Stimulated activated naive CD4-positive, alpha-beta T cell treated with Interleukin-2 at 50 U/mL for 16 hours (primary cell): ENCODE measurements around the gene FOXD4.
A peak's percentile ranks its signal among the peaks of the same experiment; 100 is the strongest.
"Not testable (repeated sequence)": the region's sequence is repeated elsewhere in the genome, so short reads cannot be mapped to it uniquely, and the experiment has no call there.

Source experiments
- DNase-seq: peaks from one replicate; lab custom pipeline; 2025; lab: John Stamatoyannopoulos, UW

The FOXD4 gene

DNA sequence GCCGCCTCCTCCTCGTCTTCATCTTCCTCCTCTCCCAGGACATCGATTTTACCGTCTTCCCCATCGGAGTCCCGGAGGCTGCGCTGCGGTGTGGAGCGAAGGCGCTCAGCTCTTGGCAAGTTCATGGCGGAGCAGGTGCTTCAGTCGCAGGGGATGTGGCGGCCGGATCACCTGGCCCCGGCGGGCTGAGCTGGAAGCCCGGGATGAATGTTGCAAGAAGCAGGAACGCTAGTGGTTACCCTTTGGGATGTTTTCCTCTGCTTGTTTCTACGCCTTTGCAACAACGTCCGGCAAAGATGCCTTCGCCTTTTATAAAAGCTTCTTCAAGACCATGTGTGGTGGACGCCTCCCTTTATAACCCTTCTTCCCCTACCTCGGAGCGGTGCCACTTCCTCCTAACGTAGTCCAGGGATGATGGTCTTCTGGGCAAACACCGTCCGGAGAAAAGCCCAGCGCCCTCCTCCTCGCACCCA is at the start of gene FOXD4:
Gene FOXD4 (minus strand): TSS at position 423 of the 473 bp plus-strand sequence. CDS start 298 bp downstream, at position 125.
- DNase-seq: not testable (repeated sequence)

DNA sequence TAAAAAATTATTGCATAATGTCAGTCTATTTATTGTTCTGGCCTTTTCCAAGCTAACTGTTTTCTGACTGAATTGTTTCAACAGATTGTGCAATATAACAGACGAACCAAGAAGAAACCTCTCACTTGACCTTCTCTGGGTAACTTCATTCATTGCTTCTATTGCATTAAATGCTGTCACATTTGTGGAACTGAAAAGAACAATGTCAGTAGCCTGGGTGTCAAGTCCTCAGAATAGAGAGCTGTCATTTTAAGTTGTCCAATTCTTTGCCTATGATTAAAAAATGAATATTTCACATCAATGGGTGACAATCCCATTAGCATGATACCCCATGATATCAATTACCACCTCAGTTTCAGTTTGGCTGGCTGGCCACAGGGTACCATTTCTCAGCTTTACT is 41.7 kb upstream of the FOXD4 start:
- not testable (repeated sequence) for DNase-seq

DNA sequence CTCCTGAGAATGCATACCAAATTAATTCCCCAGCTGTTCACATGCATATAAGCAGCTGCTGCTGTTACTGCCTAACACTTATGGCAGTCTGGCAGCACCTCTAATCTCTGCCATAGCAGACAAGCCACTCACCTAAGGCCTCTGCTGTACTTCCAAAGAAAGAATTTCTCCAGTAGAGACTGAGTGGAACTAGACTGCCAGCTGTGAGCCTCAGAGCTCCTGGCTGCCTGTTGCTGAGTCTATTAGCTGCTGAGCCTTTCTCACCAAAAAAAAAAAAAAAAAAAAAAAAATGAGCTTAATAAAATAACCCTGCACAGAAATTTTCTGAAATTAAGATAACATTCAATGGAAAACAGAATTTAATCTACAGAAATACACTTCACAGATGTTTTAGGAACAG is 33.0 kb upstream of the FOXD4 start:
- not testable (repeated sequence) for DNase-seq

DNA sequence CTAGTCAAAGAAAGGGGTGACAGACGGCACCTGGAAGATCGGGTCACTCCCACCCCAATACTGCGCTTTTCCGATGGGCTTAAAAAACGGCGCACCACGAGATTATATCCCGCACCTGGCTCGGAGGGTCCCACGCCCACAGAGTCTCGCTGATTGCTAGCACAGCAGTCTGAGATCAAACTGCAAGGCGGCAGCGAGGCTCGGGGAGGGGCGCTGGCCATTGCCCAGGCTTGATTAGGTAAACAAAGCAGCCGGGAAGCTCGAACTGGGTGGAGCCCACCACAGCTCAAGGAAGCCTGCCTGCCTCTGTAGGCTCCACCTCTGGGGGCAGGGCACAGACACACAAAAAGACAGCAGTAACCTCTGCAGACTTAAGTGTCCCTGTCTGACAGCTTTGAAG is 21.7 kb upstream of the FOXD4 start:
- not testable (repeated sequence) for DNase-seq

DNA sequence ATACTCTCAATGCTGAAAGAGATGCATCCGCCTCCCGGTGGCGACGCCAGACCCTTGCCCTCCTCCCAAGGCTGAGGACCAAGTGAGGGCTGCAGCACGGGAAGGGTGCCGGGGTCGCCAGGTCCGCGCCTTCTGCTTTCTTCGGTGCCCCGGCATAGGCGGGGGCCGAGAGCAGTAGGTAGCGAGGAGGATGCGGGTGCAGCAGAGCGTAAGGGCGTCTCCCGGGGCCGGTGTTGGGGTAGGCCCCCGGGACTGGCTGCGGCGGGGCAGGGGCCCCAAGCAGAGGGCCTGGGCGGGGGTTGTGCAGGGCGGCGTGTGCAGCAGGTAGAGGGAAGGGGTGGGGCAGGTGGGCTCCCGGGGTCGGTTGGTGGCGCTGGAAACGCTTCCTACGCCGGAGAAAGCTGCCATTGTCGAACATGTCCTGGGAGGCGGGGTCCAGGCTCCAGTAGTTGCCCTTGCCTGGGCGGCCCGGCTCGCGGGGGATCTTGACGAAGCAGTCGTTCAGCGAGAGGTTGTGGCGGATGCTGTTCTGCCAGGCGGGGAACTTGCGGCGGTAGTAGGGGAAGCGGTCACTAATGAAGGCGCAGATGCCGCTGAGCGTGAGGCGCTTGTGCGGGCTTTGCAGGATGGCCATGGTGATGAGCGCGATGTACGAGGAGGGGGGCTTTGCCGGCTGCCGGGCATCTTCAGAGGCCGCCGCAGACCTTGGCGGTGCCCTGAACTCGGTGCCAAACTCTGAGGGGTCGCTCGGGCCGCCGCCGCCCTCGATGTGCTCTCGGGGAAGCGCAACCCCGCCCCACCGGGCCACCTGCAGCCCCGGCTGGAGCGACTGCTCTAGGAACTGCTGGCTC is 848 bp downstream of the FOXD4 start:
- DNase-seq: not testable (repeated sequence)

DNA sequence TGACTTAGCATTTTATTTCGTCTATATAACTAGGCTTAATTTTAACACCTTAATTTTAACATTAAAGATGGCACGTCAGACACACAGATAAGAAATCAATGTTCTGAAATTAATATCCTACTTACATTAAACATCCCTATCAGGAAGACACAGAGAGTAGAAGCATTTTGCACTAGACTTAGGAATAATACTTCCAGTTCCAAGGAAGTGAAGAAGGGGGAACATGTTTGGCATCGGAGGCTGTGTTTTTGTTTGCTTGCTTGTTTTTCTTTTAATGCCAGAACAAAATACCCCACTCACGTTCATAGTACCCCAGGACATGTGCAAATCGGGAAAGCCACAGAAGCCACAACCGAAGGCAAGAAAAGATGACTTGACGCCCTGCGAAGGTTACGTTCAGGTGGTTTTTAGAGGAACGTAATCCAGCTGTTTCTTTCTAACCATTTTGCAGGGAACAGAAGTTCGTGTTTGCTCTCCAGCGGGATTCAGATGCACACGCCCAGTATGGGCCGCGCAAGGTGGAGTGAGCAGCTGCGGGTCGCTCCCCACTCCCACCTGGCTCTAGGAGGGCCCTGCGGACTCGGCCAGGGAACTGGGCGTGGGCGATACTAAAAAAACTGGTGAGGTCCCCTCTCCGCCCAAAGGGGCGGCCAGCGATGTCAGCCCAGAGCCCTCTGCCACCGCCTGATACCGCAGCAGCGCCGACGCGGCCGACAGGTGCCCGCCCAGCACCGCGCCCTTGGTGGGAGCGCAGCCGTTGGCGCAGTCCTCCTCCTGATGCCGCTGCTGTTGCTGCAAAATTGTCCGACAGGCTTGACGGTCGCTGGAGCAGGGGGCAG is 1.8 kb downstream of the FOXD4 start:
- not testable (repeated sequence) for DNase-seq

DNA sequence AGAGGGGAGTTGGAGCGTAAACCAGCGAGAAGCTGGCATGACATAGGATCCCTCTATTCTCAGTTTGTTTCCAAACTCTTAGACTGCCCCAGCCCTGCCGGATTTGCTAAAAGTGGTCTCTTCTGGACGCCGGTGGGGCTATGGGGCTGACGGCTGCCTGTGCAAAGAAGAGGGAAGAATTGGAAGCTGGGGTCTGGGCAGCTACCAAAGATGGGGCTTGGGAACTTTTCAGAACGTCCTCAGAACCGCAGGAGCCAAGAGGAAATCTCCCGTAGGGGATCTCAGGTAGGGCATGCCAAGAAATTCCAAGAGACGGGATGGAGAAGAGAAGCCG is 3.1 kb downstream of the FOXD4 start:
- not testable (repeated sequence) for DNase-seq

DNA sequence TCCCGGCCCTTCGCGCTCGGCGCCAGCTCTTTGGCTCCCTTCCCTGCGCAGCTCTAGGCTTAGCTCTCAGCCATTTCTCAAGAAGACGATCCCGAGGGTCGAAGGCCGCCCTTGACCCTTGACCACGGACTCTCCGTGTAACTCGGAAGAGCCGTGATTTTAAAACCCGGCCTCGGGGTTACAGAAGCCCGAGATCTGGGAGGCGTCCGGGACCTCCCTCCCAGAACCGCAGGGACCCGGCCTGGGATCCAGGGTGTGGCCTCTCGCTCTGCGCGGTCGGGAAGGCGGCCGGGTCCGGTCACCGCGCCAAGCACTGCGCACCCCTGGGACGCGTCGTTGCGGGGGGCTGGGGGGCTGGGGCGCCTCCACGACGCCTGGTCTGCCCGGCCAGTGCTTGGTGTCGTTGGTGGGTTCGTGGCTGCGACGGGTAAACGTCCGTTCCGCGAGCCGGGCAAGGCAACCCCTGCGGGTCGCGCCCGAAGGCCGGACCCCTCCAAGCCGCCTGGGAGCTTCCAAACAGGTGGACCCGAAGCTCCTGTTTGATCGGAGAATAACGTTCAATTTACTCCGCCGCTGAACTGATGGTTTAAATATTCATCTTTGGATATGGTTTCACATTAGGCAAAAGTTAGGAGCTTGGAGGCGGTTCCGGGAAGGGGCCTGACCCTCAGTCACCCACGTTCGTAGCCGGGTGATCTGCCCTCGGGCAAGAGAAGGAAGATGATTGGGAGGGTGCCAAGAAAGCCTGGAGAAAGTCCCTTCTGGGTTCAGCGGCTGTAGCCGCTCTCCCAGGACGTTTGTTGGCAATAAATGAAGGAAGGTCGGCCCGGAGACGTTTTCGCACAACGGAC is 3.7 kb downstream of the FOXD4 start:
- DNase-seq: not testable (repeated sequence)

DNA sequence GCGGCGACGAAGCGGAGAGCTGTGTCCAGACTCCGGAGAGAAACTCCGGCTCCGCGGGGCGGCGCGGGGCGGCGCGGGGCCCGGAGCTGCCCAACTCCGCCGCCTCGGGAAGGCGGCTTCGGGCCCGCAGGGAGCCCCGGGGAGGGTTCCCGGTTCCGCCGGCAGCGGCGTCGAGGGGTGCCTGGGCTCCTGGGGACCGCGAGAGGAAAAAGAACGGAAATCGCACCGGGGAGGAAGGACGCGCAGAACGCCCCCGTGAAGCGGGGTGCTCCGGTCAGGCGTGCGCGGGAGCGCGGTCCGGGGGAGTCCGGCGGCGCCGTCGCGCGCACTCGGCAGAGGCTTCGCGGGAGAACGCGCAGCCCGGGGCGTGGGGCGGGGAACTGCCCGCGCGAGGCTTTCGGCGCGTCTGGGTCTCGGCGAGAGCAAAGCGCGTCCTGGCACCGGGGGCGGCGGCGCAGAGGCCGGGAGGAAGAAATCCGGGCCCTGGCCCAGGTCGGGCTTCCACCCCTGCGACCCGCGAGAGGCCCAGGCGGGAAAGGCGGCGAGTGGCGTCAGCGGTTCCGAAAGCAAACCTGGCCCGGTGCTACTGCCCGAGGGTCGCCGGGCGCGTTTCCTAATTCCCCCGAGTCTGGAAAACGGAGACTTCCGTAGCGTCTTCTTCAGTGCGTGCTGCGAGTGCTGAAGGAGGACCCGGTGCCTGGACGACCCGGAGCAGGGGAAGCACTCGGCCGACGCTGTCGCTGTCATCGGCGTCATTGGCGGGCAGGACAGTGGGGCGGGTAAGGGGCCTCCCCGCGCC is 4.5 kb downstream of the FOXD4 start:
- DNase-seq: peak; percentile 14

DNA sequence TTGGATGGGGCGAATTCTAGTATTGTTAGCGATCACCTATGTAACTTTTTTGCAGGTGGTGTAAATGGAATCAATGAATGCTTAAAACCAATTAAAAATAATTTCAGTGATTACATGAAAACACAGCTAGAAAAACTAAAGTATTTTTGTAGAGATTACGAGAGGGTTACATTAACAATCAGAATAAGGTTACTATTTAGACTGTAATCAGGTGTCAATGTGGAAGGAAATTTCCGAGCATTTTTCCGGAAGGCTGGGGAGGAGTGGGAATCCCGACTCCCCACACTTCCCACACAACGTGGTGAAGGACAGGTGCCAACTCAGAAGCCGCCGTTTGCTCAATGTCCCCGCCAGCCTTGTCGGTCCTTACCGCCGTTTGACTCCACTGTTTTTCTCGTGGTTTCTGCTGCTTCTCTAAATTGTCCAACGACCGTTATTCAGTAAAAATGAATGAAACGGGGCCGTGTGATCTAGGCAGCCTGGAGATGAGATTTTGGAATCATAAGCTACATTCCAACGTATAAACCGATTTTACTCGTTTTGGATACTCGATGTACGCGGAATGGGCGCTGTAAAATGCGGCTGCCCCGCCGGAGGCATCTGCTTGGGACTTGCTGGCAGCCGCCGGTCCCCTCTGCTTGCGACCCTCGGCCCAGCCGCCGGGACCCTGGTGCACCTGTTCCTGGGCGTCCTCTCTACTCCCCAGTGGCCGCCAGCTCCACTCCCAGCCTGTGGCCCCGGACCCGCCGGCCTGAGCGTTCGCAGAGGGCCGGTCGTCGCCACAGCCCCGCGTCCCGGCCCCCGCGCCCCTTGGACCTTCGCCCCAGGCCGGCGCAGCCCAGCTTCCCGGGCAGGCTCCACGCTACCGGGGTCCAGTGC is 5.4 kb downstream of the FOXD4 start:
- not testable (repeated sequence) for DNase-seq

DNA sequence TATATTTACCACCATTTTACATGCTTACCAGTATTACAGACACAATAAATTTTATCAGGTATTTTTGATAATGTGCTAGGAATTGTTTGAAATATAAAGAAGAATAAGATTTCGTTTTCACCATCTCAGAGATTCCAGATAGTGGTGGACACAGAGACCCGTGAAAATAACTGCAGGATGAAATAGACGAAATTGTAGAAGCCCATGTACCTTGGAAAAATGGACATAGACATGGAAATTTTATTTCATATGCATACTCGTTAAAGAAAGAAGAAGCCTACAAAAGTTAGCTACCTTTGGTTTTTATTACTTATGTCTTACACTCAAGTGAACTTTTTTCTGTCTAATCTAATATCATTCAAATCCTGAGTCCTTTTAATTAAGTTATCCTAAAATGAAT is 7.5 kb downstream of the FOXD4 start:
- not testable (repeated sequence) for DNase-seq

DNA sequence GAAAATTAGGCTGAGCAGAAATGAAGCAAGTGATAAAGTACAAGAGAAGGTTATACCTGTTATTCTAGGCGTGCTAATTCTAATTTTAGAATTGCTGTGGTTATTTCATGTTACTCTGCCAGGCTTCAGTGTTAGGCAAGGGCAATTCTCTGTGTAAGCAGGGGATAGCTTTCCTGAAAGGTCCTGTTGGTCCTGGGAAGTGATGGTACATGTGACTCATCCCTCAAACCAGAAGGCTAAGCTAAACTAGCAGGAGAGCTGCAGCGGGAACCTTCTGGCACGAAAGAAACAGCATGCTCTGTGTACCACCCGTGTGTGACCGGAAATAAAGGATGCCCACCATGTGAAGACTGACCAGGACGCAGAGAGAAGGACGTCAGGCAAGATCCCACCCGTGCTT is 8.7 kb downstream of the FOXD4 start:
- DNase-seq: not testable (repeated sequence)

DNA sequence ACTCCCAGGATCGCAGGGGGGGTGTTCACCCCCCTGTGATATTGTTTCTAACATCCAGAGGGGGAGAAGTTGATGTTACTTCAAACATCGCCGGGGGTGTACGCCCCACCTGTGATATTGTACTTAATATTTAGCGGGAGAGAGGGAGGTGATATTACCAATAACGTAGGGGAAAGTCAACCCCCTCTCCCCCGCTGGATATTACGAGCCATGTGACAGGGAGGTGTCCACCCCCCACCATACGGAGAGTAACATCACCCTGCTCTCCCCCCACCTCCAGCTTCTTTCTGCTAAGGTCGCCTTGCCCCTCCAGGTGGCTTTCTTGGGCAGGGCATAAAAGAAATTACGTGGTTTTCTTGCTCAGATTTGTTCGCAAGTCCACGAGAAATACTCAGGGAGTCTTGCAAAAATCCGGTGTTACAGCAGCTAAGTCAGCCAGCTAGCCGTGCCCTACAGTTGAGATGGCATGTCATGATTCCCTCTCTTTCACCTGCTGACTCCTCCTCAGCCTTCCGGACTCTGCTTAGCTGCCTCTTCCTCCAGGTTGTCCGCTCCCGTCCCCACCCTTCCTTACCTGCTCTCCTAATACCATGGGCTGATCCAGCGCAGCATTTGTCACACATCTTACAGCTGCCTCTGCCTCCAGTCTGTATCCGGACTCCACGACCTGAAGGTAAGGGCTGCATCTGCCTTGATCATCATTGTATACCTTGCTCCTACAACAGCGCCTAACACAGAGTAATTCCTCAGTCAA is 9.3 kb downstream of the FOXD4 start:
- not testable (repeated sequence) for DNase-seq

DNA sequence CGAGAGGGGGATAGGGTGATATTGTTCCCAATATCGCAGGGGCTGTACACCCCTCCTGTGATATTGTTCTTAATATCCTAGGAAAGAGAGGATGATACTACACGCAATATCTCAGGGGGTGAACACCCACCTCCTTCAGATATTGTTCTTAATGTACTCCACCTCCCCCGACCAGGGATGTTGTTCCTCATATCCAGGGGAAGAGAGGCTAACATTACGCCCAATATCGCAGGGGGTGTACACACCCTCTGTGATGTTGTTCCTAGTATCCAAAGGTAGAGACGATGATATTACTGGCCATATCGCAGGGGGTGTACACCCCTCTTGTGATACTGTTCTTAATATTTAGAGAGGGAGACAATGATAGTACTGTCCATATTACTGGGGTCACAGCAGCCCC is 12.2 kb downstream of the FOXD4 start:
- not testable (repeated sequence) for DNase-seq

DNA sequence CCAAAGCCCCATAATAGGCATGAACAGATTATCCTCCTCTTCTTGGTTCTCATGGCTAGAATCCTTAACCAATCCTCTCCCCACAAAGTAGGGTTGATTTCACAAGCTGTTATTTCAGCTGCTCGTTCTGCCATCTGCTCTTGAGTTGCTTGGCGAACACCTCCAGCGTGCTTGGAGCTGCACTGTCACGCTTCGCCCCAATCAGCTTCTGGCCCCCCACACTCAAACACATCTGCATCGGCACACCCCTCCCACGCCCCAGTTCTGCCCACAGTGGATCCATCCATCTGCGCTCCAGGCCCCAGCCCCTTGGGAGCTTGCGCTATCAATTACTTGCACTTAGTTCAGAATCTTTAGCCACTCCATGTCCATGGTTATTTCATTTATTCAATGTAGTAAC is 17.8 kb downstream of the FOXD4 start:
- DNase-seq: not testable (repeated sequence)

DNA sequence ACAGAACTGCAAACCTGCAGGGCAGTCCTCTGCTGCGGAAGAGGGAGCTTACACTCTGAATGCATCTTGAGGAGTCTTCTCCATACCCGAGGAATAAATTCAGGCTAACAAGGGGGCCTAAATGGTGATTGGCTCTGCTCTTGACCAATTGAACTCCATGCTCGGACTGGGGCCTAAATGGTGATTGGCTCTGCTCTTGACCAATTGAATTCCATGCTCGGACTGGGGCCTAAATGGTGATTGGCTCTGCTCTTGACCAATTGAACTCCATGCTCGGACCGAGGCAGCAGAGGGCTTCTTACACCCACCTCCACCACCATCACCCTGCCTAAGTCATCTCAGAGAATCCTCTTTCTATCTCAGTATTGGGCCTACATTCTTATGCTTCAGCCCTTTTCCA is 18.4 kb downstream of the FOXD4 start:
- not testable (repeated sequence) for DNase-seq

DNA sequence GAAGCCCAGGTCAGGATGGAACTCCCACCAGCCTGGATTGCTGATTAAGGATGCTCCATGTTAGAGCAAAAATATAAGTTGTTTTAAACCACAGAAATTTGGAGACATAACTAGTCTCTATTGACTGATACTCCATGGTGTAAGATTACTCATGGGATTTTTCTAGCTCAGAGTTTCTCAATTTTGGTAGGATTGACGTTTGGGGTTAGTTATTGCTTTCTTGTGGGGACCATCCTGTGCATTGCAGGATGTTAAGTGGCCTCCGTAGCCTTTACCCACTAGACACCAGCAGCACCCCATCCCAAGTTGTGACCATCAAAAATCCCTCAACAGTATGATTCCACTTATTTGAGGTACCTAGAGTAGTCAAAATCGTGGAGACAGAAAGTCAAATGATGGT is 19.4 kb downstream of the FOXD4 start:
- not testable (repeated sequence) for DNase-seq

DNA sequence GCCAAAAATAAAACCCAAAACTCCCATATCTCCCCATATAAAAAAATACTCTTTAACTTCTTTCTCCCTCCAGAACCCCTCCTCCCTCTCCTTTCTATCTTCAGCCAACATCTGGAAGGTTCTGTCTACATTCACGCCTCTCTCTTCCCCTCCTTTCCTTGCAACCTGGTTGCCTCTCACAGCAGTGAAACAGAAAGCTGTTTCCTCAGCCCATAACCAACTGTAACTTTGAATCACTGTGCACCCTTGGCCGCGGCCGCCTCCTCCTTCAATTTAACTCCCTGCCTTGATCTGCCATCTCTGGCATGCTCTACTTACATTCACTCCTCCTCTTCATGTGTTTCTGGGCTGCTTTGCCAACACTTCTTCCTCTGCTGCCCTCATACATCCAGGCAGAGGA is 23.2 kb downstream of the FOXD4 start:
- DNase-seq: not testable (repeated sequence)

DNA sequence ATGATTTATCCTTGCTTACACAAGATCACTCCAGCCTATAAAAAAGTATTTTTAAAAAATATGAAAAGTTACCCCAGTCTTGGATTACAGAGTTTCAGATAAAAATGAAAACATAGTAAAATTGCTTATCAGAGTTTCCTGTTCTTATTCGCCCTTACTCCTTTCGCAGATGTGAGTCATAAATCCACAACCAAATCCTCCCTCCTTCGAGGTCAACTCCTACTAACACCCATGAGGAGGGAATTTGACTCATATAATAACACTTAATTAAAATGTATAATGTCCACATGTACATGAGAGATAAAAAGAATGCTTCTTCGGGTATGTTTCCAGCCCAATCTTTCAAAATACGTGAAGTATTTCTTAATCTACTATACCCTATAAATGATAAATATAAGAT is 23.9 kb downstream of the FOXD4 start:
- not testable (repeated sequence) for DNase-seq
